ENCODE results near the gene OOEP.

GRCh38 chr6:73329201-73329600, 40.5 kb downstream of the OOEP start:
- TF ChIP-seq POLR2A (IDR thresholded peaks at IDR 0.05) (no peak), CTCF (IDR thresholded peaks at IDR 0.05) (no peak)
